Neural progenitor cell (in vitro differentiated cells): ENCODE measurements around the gene LRRC1.

ENCODE experiments used
- EZH2 ChIP-seq: fragments of 200-600 bp; sonication (generic); IDR thresholded peaks from 2 replicates; pipeline ENCODE4 v1.6.1; 2017; ENCODE audit warnings: antibody characterized with exemption, mild to moderate bottlenecking, moderate library complexity
- EZH2phosphoT487 ChIP-seq: fragments of 200-600 bp; sonication (generic); IDR thresholded peaks from 2 replicates; pipeline ENCODE4 v1.6.1; 2017; ENCODE audit warnings: antibody characterized with exemption
- TF ChIP-seq, protein P1 (sequence below): fragments of 200-600 bp; sonication (generic); IDR thresholded peaks from 2 replicates; pipeline ENCODE4 v1.5.1; 2017; ENCODE audit warnings: antibody characterized with exemption, mild to moderate bottlenecking

DNA sequence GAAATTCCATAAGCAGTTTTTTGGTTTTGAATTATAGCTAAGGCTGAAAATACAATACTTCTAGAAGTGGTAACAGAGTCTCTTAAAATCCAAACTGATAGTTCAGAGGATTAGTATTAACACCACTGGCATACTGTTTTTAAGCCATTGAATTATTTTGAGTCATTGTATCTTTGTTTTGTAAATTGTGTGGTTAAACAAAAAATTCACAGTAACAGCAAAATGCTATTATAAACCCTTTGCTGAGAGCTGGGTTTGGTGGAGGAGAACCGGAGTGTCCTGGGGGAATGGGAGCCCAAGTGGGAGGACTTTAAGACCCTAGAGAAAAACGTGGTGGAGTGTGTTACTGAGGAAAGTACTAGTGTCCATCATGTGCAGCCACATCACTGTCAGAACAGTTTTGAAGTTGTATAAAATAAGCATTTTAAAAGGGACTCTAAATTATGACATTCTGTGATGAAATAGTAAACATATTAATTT is 125.1 kb downstream of the LRRC1 start:
- TF ChIP-seq, protein P1, sequence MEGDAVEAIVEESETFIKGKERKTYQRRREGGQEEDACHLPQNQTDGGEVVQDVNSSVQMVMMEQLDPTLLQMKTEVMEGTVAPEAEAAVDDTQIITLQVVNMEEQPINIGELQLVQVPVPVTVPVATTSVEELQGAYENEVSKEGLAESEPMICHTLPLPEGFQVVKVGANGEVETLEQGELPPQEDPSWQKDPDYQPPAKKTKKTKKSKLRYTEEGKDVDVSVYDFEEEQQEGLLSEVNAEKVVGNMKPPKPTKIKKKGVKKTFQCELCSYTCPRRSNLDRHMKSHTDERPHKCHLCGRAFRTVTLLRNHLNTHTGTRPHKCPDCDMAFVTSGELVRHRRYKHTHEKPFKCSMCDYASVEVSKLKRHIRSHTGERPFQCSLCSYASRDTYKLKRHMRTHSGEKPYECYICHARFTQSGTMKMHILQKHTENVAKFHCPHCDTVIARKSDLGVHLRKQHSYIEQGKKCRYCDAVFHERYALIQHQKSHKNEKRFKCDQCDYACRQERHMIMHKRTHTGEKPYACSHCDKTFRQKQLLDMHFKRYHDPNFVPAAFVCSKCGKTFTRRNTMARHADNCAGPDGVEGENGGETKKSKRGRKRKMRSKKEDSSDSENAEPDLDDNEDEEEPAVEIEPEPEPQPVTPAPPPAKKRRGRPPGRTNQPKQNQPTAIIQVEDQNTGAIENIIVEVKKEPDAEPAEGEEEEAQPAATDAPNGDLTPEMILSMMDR, result no peak
- TF ChIP-seq EZH2phosphoT487 (no peak), EZH2 (no peak)
